Mucosa of descending colon (tissue), 3 donors: ENCODE results near the gene KRT35. TPM values are rescaled to one million over a fixed set of nuclear protein-coding genes. Genes with fewer than 3 reads are reported as not detected.
A peak's percentile ranks its signal among the peaks of the same experiment; 100 is the strongest.

Source experiments
- ATAC-seq: fragments of 200-7000 bp; cut with Tn5 transposase; one replicate; pipeline ENCODE4 v1.9.1; 2020; ENCODE audit warnings: mild to moderate bottlenecking, moderate library complexity
- DNase-seq, 3 donors: peaks; one replicate each; pipeline ENCODE4 v3.0.0-alpha.2; 2020
- H3K36me3 ChIP-seq: fragments of 200-600 bp; one replicate; pipeline ENCODE4 v1.8.0; 2021; ENCODE audit warnings: low read depth, mild to moderate bottlenecking
- H3K4me1 ChIP-seq: fragments of 200-600 bp; one replicate; pipeline ENCODE4 v1.8.0; 2021; ENCODE audit warnings: low read depth, mild to moderate bottlenecking
- H3K4me3 ChIP-seq: fragments of 200-600 bp; one replicate; pipeline ENCODE4 v1.8.0; 2021; ENCODE audit warnings: mild to moderate bottlenecking
- H3K9me3 ChIP-seq: fragments of 200-600 bp; one replicate; pipeline ENCODE4 v1.8.0; 2021; ENCODE audit warnings: mild to moderate bottlenecking
- CTCF ChIP-seq: fragments of 200-600 bp; IDR thresholded peaks from one replicate; pipeline ENCODE4 v1.8.0; 2022; ENCODE audit warnings: antibody characterized with exemption, mild to moderate bottlenecking
- intact Hi-C, 2 donors: fragments of 100-400 bp; cut with DNase I in 1 of 2; cut with micrococcal nuclease in 1 of 2; formaldehyde crosslinking; loops; one replicate each; pipeline versions ENCODE4 v1.11.0 to v1.11.1; 2022; cut with DNase I, micrococcal nuclease
- total RNA-seq, 3 donors: library from RNA; stranded (reverse); fragmentation: NEBNext Ultra II Directional in 2 of 3; extraction: Animal tissue kit (Norgen Biotek cat#: 25700) in 2 of 3; gene quantifications; one replicate each; pipeline versions ENCODE4 v1.2.1 to v1.2.4, GENCODE V29; 2021 to 2023
- donor health status: DM: no; HTN: no; CAD: no; lungs with moderate emphysema.
- donor health status: DM: no; HTN: no; CAD: no.
- donor health status: DM: no; HTN: yes; CAD: no.

The KRT35 gene
- total RNA-seq, 3 donors from 2014 or later = not detected

DNA sequence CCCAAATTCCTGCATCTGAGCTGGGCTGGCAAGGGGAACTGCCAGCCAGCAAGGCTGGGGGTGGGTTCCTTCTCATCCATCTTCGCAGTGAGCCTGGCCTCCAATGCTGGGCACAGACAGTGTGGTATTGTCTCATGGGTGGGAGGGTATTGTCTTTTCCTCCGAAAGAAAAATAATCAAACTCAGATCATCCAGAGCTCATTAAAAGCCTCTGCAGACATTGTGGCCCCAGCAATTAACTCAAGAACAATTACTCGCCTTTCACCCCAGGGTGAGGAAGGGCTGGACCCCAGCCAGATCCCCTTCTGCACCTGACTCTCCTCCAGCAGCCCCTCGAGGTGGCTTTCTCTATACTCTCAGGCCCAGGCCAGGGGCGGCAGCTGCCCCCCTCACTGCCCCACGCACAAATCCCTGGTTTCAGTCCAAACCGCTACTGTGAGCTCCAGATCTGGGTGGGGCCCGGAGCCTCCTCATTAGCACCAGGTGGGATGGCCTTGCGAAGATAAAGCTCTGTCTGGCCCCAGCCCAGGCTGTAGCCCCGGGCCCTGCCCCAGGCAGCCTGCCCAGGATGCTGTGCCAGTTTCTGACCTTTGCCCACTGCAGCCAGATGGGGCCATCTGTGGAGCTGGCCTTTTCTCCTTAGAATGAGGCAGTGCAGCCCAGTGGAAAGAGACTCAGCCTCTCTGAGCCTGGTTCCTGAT lies 40.0 kb upstream of the KRT35 start:
- Histone ChIP-seq H3K36me3 (no peaks in the 10 kb centered on the region), H3K9me3 (no peaks in the 10 kb centered on the region), H3K4me3 (no peak overlapping the region), H3K4me1 (peaks cover 37% of the 10 kb centered on the region)
- intact Hi-C loops = no loop called here
- peak; percentile 39 for ATAC-seq
- peak; percentile 72 to 84 (median 81) for DNase-seq
- TF ChIP-seq CTCF = no peak

- intact Hi-C loops = no loop called here
- DNase-seq (peak in 1 of 3 donors; percentile 55), ATAC-seq (peak; percentile 3)
- Histone ChIP-seq H3K9me3 (no peaks in the 10 kb centered on the region), H3K36me3 (no peaks in the 10 kb centered on the region), H3K4me1 (peaks cover 30% of the 10 kb centered on the region), H3K4me3 (no peak overlapping the region)
- no peak for TF ChIP-seq CTCF
Measured at GRCh38 chr17:41519501-41520224, 38.7 kb upstream of the KRT35 start.

DNA sequence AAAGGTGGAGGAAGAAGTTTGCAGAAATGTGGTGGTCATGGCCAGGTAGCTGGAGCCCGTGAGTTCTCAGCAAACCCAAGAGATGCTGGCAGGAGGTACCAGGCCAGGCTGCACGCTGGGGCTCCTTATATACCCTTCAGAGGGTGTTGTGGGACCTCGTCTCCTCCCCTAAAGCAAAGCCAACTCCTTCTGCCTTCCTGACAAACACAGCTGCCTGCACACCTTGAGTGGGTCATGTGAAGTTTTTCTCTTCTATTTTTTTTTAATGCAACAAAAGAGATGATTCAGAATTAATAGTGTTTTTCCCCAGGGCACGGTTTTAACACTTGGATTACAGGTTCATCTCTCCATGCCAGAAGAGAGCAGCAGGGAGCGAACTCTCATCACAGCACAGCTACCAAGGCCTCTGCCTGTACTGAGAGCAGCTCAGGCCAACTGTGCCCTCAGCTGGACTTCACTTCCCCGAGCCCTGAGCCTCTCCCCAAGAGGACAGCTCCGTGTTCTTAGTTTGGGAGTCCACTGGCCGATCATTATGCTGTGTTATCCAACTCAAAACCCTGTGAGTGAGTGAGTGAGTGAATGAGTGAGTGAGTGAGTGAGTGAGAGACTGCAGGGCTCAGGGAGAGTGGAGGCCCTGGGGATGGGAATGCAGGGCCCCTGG lies 38.0 kb upstream of the KRT35 start, which contains the start of gene KRT15:
Gene KRT15 (minus strand): TSS at position 102 of the 661 bp plus-strand sequence. CDS start 63 bp downstream, at position 39.
- TF ChIP-seq CTCF = no peak
- intact Hi-C loops = no loop called here
- ATAC-seq = no peak
- H3K36me3 ChIP-seq = no peaks in the 10 kb centered on the region
- DNase-seq = peak in 1 of 3 donors; percentile 27
- no peaks in the 10 kb centered on the region for H3K9me3 ChIP-seq
- peaks cover 24% of the 10 kb centered on the region for H3K4me1 ChIP-seq
- no peak within 1 kb of the TSS for H3K4me3 ChIP-seq

- ATAC-seq = no peak
- H3K4me1 ChIP-seq = peaks cover 21% of the 10 kb centered on the region
- no peak for DNase-seq
- TF ChIP-seq CTCF = no peak
- no peak overlapping the region for H3K4me3 ChIP-seq
- intact Hi-C loops = no loop called here
- no peaks in the 10 kb centered on the region for H3K9me3 ChIP-seq
- no peaks in the 10 kb centered on the region for H3K36me3 ChIP-seq
Measured at GRCh38 chr17:41518031-41518430, 37.1 kb upstream of the KRT35 start.

GRCh38 chr17:41516830-41517283 lies 35.9 kb upstream of the KRT35 start:
- no peaks in the 10 kb centered on the region for H3K36me3 ChIP-seq
- no peak for TF ChIP-seq CTCF
- ATAC-seq = no peak
- intact Hi-C loops = no loop called here
- DNase-seq = no peak
- no peak overlapping the region for H3K4me3 ChIP-seq
- H3K9me3 ChIP-seq = no peaks in the 10 kb centered on the region
- peaks cover 10% of the 10 kb centered on the region for H3K4me1 ChIP-seq
